HG03354 (cell line): ENCODE results near the gene DIP2B.
"Not testable (repeated sequence)": the region's sequence is repeated elsewhere in the genome, so short reads cannot be mapped to it uniquely, and the experiment has no call there.

ENCODE experiments used
- ATAC-seq: cut with Tn5 transposase; IDR thresholded peaks from one replicate; pipeline ENCODE4 v1.9.1; 2021; ENCODE audit warnings: mild to moderate bottlenecking; ENCODE audit not compliant: unreplicated experiment, poor library complexity, severe bottlenecking

DIP2B gene, protein sequence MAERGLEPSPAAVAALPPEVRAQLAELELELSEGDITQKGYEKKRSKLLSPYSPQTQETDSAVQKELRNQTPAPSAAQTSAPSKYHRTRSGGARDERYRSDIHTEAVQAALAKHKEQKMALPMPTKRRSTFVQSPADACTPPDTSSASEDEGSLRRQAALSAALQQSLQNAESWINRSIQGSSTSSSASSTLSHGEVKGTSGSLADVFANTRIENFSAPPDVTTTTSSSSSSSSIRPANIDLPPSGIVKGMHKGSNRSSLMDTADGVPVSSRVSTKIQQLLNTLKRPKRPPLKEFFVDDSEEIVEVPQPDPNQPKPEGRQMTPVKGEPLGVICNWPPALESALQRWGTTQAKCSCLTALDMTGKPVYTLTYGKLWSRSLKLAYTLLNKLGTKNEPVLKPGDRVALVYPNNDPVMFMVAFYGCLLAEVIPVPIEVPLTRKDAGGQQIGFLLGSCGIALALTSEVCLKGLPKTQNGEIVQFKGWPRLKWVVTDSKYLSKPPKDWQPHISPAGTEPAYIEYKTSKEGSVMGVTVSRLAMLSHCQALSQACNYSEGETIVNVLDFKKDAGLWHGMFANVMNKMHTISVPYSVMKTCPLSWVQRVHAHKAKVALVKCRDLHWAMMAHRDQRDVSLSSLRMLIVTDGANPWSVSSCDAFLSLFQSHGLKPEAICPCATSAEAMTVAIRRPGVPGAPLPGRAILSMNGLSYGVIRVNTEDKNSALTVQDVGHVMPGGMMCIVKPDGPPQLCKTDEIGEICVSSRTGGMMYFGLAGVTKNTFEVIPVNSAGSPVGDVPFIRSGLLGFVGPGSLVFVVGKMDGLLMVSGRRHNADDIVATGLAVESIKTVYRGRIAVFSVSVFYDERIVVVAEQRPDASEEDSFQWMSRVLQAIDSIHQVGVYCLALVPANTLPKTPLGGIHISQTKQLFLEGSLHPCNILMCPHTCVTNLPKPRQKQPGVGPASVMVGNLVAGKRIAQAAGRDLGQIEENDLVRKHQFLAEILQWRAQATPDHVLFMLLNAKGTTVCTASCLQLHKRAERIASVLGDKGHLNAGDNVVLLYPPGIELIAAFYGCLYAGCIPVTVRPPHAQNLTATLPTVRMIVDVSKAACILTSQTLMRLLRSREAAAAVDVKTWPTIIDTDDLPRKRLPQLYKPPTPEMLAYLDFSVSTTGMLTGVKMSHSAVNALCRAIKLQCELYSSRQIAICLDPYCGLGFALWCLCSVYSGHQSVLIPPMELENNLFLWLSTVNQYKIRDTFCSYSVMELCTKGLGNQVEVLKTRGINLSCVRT (N-terminal part only)

DNA sequence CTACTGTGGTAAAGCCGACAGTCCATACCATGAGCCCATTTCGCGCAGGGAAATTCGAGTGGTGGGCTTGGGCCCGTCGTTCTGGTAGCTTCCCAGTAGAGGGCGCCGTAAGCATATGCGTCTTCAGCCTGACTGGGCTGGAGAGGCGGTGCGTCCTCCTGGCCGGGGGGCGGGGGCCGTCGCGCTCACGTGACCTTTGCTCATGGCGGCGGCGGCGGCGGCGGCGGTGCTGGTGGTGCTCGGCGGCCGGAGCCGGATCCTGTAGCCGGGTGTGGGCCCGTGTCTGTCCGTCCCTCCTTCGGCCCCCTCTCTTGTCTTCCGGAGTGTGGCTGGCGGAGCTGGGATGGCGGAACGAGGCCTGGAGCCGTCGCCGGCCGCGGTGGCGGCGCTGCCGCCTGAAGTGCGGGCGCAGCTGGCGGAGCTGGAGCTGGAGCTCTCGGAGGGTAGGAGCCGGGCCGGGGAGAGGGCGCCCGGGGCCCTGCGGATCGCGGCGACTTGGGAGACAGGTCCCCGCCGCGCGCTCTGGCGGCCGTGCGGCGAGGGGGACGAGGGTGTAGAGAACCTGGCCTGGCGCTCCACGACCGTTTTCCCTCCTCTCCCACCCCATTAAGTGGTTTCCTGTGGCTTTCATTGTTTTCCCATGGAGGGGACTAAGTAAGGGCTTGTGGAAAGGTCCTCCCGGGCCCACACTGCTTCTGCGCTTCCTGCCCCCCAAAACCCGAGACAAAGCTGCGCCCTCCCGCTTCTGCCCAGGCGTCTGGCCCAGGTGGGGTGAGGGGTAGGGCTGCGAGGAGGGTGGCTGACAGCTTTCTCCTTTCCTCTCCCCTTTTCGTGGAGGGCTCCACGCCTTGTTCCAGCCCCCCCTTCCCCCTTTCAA lies at the start of gene DIP2B:
Gene DIP2B (plus strand): TSS at position 188 of the 877 bp plus-strand sequence. CDS start 156 bp downstream, at position 344.
- ATAC-seq = peak; percentile 88

- no peak for ATAC-seq
Measured at GRCh38 chr12:50458606-50459005, 46.2 kb upstream of the DIP2B start.

DNA sequence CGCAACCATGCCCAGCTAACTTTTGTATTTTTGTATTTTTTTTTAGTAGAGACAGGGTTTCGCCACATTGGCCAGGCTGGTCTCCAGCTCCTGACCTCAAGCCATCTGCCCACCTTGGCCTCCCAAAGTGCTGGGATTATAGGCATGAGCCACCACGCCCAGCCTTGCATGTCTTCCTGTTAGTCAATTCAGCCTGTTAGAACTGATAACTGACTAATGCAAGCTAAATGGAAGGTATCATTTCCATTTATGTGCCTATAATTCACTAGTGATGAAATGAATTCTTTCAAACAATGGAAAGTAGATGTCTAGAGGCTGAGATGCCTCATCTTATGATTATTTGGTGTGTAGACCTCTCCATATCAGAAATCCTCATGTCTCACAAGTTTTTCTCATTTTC lies 37.3 kb upstream of the DIP2B start:
- ATAC-seq = no peak

DNA sequence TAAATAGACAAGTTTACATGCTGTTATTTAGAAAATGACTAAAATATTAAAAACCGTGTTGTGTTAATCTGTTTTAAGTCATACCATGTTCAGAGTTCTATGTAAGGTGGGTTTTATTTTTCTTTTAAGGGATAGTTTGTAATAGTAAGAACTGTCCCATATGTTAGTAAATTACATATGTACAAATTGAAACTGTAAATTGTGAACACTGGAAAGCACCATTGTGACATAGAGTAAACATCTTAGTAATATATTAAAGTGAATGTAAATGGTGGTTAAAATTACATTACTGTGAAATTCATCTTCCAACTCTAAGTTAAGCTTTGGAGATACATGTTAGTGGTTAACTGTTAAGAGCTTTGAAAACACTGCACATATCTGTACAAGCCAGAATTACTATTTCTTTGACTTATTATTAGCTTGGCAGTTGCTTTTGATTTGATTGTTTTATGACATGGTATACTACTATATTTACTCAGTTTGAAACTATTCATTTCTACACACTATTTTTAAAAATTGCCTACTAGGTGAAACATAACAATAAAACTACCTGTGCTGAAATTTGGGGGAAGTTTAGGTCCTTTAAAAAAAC lies 27.4 kb upstream of the DIP2B start:
- no peak for ATAC-seq

DNA sequence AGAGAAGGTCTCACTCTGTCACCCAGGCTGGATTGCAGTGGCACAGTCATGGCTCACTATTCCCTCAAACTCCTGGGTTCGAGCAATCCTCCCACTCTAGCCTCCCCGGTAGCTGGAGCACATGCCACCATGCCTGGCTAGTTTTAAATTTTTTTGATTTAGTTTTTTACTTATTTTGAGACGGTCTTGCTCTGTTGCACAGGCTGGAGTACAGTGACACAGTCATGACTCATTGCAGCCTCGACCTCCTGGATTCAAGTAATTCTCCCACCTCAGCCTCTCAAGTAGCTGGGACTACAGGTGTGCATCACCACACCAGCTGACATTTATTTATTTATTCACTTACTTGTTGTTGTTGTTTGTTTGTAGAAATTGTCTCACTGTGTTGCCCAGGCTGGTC lies 22.2 kb upstream of the DIP2B start:
- ATAC-seq = no peak

DNA sequence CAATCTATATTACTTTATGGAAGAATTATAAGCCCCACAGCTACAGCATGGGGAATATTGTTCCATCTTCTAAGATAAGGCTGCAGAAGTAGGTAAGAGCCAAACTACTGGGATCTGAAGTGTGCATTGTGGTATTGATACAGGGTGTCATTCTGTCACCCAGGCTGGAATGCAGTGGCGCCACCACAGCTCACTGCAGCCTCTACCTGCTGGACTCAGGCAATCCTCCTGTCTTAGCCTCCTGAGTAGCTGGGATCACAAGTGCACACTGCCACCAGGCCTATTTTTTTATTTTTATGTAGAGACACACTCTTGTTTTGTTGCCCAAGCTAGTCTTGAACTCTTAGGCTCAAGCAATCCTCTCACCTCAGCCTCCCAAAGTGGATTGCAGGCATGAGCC lies 21.3 kb upstream of the DIP2B start:
- no peak for ATAC-seq

GRCh38 chr12:50488801-50489200 lies 16.0 kb upstream of the DIP2B start:
- ATAC-seq = no peak

GRCh38 chr12:50498119-50498518 lies 6.7 kb upstream of the DIP2B start:
- ATAC-seq = not testable (repeated sequence)

- ATAC-seq = no peak
Measured at GRCh38 chr12:50505675-50506530, 1.1 kb downstream of the DIP2B start.

DNA sequence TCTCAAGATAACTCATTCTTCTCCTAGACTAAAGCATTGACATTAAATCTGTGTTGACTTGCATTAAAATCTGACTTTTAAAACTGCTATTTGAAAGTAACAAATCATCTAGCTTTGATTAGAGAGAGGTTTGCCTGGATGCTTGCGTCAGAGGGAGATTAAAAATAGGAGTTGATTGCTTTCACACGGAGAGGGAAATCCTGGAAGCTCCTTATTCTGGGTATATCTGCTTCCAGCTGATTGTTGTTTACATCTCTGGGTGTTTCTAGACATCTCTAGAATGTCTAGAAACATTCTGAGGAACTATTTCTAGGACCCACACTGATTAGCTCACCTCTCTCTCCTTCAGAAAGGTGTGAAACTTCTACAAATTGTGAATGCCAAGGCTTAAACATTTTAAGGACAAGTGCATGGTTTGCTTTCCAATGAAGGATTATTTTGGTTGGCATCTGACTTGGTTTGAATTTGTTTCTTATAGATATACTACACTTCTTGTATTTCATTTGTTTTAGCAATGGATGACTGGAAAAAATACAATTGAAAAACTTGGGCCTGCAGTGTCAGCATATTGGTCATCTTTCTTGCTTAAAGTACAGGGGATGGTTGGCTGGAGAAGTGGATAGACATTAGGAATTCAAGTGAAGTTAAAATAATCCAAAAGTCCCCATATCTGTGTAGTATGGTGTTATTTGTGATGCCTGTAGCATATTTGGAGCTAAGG lies 2.1 kb downstream of the DIP2B start:
- no peak for ATAC-seq

GRCh38 chr12:50507474-50507838 lies 2.7 kb downstream of the DIP2B start:
- ATAC-seq = no peak

DNA sequence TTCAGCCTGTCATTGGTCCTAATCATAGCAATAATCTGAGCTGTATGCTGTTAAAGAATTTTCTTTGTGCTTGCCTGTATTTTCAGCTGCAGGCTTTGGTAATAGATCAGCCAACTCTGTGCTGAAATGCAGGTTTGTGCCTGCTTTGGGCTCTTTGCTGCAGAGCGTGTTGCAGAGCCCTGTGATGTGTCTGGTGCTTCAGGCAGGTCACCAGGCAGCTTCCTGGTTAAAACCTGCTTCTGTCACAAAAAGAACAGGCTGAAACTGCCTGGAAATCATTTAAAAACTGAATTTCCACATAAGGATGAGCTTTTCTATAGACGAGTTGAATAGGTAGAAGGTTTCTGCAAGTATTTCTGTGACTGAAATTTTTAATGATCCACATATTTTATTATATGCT lies 3.1 kb downstream of the DIP2B start:
- no peak for ATAC-seq

- no peak for ATAC-seq
Measured at GRCh38 chr12:50508414-50508813, 3.6 kb downstream of the DIP2B start.

DNA sequence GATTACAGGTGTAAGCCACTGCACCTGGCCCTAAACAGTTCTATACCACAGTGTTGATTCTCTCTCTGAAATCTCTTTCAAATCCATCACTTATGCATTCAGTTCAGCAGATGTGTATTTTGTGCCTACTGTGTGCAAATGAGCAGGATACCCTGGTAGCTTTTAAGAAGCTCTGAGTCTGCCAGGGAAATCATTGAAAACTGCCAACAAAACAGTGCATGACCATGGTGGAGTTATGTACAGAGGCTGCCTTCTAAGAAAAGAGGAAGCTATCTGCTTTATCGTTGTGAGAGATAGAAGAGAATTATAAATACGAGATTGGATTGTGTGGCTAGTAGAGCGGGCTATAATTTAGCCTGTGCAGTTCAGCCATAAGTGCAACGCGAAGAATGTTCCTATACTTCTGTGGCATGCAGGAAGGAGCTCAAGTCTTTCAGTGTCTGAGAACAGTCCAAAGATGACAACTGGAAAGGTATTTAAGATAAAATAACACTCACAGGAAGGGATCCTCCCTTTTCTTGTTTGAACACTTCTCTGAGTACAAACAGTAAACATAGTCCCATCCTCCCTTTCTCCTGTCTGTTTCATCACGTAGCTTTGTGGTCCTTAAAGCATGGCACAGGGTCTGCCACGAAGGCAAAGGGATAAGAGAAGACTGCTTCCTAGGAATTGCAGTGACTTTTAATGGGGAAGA lies 4.3 kb downstream of the DIP2B start:
- no peak for ATAC-seq

GRCh38 chr12:50514526-50515276 lies 9.9 kb downstream of the DIP2B start:
- ATAC-seq = peak; percentile 33

DNA sequence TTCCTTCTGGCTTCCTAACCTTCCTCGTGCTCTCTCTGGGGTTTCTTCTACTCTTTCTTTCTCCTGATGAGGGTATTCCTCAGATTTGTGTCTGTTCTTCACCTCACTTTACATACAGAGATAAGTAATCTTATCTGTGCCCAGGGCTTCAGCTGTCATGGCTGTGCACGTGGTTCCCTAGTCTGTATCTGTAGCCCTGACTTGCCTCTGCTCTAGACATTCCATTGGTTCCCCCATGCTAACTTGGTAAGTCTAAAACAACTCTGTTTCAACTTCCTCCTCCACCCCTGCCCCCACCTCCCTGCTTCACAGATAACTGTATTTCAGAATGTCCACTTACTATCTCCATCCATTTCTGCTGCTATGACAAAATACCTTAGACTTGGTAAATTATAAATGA lies 10.8 kb downstream of the DIP2B start:
- no peak for ATAC-seq
